ENCODE data around the gene NR2F1-AS1. TPM values are rescaled to one million over a fixed set of nuclear protein-coding genes. Genes with fewer than 3 reads are reported as not detected.

The NR2F1-AS1 gene
- total and polyA plus RNA-seq, 9 of the 15 experiments (the other 6 are each of a cell fraction or from before 2014, with no cell fraction given): not detected

GRCh38 chr5:93567424-93567823, 13.6 kb downstream of the NR2F1-AS1 start (continued):
- no peak for TF ChIP-seq VEZF1 (CRISPR knock-in tag; IDR thresholded peaks at IDR 0.05)

GRCh38 chr5:93566091-93566490, 14.9 kb downstream of the NR2F1-AS1 start:
- Histone ChIP-seq H3K27me3 (ENCODE audit: control insufficient read depth in 2 of 2, insufficient read depth in 2 of 2, low read length in 2 of 2) (peaks cover 0 to 6% of the 10 kb centered on the region in 2 experiments; a peak in 1 of 5 replicates), H3K4me3 (no peak overlapping the region), H4K20me1 (replicated peaks; ENCODE audit: control insufficient read depth, insufficient read depth, low read length) (no peaks in the 10 kb centered on the region), H2AFZ (ENCODE audit: low read depth, low read length) (no peak overlapping the region), H3K36me3 (ENCODE audit: control insufficient read depth, insufficient read depth, low read length) (no peaks in the 10 kb centered on the region), H3K9ac (ENCODE audit: insufficient read depth in 1 of 2, low read depth in 2 of 2, low read length in 2 of 2) (no peak overlapping the region), H3K9me1 (ENCODE audit: control insufficient read depth, insufficient read depth, low read length) (no peaks in the 10 kb centered on the region), H3K4me2 (ENCODE audit: insufficient read depth, low read length) (no peak overlapping the region), H3K4me1 (replicated peaks in 1 of 2; ENCODE audit: control insufficient read depth in 2 of 2, insufficient read depth in 2 of 2, low read length in 2 of 2) (no peaks in the 10 kb centered on the region), H3K27ac (ENCODE audit: extremely low read depth, low read depth, low read length) (no peak overlapping the region), H3K9me3 (replicated peaks; ENCODE audit: control insufficient read depth, insufficient read depth, low read depth, low read length) (no peaks in the 10 kb centered on the region), H3K79me2 (ENCODE audit: control insufficient read depth, insufficient read depth, low read length) (no peaks in the 10 kb centered on the region)
- ATAC-seq (no peak), DNase-seq (ENCODE audit: extremely low read depth in 1 of 4, low spot score in 3 of 4) (no peak), FAIRE-seq (no peak)
- in situ Hi-C loops (cut with MboI) (no loop called here), intact Hi-C loops (cut with micrococcal nuclease) (no loop called here)
- ChIA-PET CTCF (ENCODE audit: low intra/inter-chr PET ratio) (no interaction called here), POLR2A (no interaction called here)
- BruUV-seq (replicated peaks): no TSS peak
- TF ChIP-seq MXI1 (IDR thresholded peaks at IDR 0.05; ENCODE audit: low read depth, low read length): no peak
- TF ChIP-seq MLX (CRISPR knock-in tag; conservative IDR thresholded peaks at IDR 0.05): no peak
- TF ChIP-seq HOMEZ (CRISPR knock-in tag; IDR thresholded peaks at IDR 0.05): no peak
- TF ChIP-seq SMAD1 (IDR thresholded peaks at IDR 0.05; ENCODE audit: low read depth, low read length, partially characterized antibody): no peak
- no peak for TF ChIP-seq MLLT1 (IDR thresholded peaks at IDR 0.05)
- TF ChIP-seq ZNF398 (CRISPR knock-in tag; IDR thresholded peaks at IDR 0.05): no peak
- TF ChIP-seq NR2C2 (CRISPR knock-in tag; IDR thresholded peaks at IDR 0.05): no peak
- no peak for TF ChIP-seq NR2C2 (tag; IDR thresholded peaks at IDR 0.05)
- TF ChIP-seq ZNF197 (CRISPR knock-in tag; IDR thresholded peaks at IDR 0.05; ENCODE audit: low read depth): no peak
- TF ChIP-seq TAF15 (IDR thresholded peaks at IDR 0.05; ENCODE audit: low read depth, low read length): no peak
- TF ChIP-seq CCAR2 (IDR thresholded peaks at IDR 0.05; ENCODE audit: low read depth, low read length): no peak
- no peak for TF ChIP-seq XRCC5 (IDR thresholded peaks at IDR 0.05; ENCODE audit: low read depth, low read length)
- no peak for TF ChIP-seq KAT7 (CRISPR knock-in tag; IDR thresholded peaks at IDR 0.05; ENCODE audit: borderline replicate concordance)
- TF ChIP-seq ZNF239 (CRISPR knock-in tag; IDR thresholded peaks at IDR 0.05): no peak

Data from K562 (cell line).